HG03521 (cell line): Measurements from ENCODE around the gene ARMC6.
"Not testable (repeated sequence)": the region's sequence is repeated elsewhere in the genome, so short reads cannot be mapped to it uniquely, and the experiment has no call there.

ENCODE experiments used
- ATAC-seq: cut with Tn5 transposase; IDR thresholded peaks from one replicate; pipeline ENCODE4 v1.9.1; 2021; ENCODE audit warnings: mild to moderate bottlenecking, moderate library complexity; ENCODE audit not compliant: unreplicated experiment

Gene ARMC6

GRCh38 chr19:19074196-19074882 lies 40.9 kb downstream of the ARMC6 start:
- ATAC-seq = no peak

GRCh38 chr19:19075126-19075525 lies 41.7 kb downstream of the ARMC6 start:
- ATAC-seq = no peak

GRCh38 chr19:19076476-19076875 lies 43.1 kb downstream of the ARMC6 start:
- no peak for ATAC-seq

- ATAC-seq = no peak
Observed at GRCh38 chr19:19077103-19077502, 43.7 kb downstream of the ARMC6 start.

GRCh38 chr19:19078801-19079200 lies 45.4 kb downstream of the ARMC6 start:
- no peak for ATAC-seq

- no peak for ATAC-seq
Observed at GRCh38 chr19:19079571-19079970, 46.2 kb downstream of the ARMC6 start.

- no peak for ATAC-seq
Observed at GRCh38 chr19:19081642-19082151, 48.3 kb downstream of the ARMC6 start.

- no peak for ATAC-seq
Observed at GRCh38 chr19:19083413-19084178, 50.2 kb downstream of the ARMC6 start.

- ATAC-seq = no peak
Observed at GRCh38 chr19:19087676-19088075, 54.3 kb downstream of the ARMC6 start.

GRCh38 chr19:19094513-19094912 lies 61.1 kb downstream of the ARMC6 start:
- no peak for ATAC-seq

- ATAC-seq = no peak
Observed at GRCh38 chr19:19095691-19096090, 62.3 kb downstream of the ARMC6 start.

GRCh38 chr19:19096641-19097627 lies 63.5 kb downstream of the ARMC6 start:
- no peak for ATAC-seq

- ATAC-seq = no peak
Observed at GRCh38 chr19:19098084-19098702, 64.8 kb downstream of the ARMC6 start.

GRCh38 chr19:19098703-19099632 lies 65.6 kb downstream of the ARMC6 start:
- no peak for ATAC-seq

GRCh38 chr19:19101540-19101939 lies 68.1 kb downstream of the ARMC6 start:
- no peak for ATAC-seq

- ATAC-seq = not testable (repeated sequence)
Observed at GRCh38 chr19:19102566-19102965, 69.2 kb downstream of the ARMC6 start.

- ATAC-seq = no peak
Observed at GRCh38 chr19:19103167-19103566, 69.8 kb downstream of the ARMC6 start.

- no peak for ATAC-seq
Observed at GRCh38 chr19:19105365-19106055, 72.1 kb downstream of the ARMC6 start.

GRCh38 chr19:19106056-19106551 lies 72.7 kb downstream of the ARMC6 start:
- no peak for ATAC-seq
